ENCODE measurements around the gene ADTRP. TPM values are rescaled to one million over a fixed set of nuclear protein-coding genes. Genes with fewer than 3 reads are reported as not detected.

ADTRP gene
- total RNA-seq, 1 donor from 2014 or later = 3.4 TPM

DNA sequence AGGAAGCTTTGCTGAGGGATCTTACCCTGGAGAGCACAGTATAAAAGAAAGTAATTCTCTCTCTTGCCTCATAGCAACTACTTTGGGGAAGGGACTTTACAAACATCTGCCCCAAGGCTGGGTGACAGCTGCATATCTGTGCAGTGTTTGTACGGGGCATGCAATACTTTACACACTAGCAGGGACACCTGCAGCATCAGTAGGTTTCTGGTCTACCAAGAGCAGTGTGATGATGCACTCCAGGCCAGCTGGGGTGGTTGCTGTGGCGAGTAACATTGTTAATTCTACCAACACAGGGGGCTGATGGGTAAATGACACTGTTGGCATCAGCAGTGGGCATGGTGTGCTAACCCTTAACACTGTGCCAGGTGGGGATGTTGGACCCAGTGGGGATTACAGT, 48.0 kb downstream of the ADTRP start:
- Mint-ChIP-seq H3K9me3 (no peaks in the 10 kb centered on the region), H3K4me3 (no peak overlapping the region), H3K27me3 (ENCODE audit: low read depth) (peaks cover 2% of the 10 kb centered on the region), H3K4me1 (peaks cover 6% of the 10 kb centered on the region), H3K36me3 (no peaks in the 10 kb centered on the region), H3K27ac (no peak overlapping the region)
- no peak for TF ChIP-seq CTCF (IDR thresholded peaks at IDR 0.05; ENCODE audit: unreplicated experiment)
- DNase-seq (ENCODE audit: low spot score in 2 of 2, unreplicated experiment in 2 of 2) = no peak

DNA sequence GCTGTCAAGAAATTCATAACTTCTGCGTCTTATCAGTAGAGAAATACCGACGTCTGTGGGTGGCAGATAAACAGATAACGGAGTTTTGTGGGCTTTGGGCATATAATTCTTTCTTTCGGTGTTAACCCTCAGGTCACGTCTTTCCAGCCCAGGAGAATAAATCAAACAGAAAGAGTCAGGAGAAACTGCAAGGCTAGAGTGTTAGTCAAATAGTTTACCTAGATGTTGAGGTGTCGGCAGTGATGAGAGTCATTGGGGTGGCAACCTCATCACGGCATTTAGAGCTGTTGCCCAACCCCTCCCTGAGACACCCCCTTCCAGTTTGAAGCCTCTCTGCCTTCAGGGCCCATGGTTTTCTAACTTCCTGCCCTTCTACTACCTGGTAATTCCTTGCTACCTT, 49.5 kb downstream of the ADTRP start:
- H3K4me1 Mint-ChIP-seq = no peaks in the 10 kb centered on the region
- no peak overlapping the region for H3K4me3 Mint-ChIP-seq
- no peak for DNase-seq (ENCODE audit: low spot score in 2 of 2, unreplicated experiment in 2 of 2)
- H3K9me3 Mint-ChIP-seq = no peaks in the 10 kb centered on the region
- peaks cover 2% of the 10 kb centered on the region for H3K27me3 Mint-ChIP-seq (ENCODE audit: low read depth)
- H3K27ac Mint-ChIP-seq = no peak overlapping the region
- no peaks in the 10 kb centered on the region for H3K36me3 Mint-ChIP-seq
- TF ChIP-seq CTCF (IDR thresholded peaks at IDR 0.05; ENCODE audit: unreplicated experiment) = no peak

DNA sequence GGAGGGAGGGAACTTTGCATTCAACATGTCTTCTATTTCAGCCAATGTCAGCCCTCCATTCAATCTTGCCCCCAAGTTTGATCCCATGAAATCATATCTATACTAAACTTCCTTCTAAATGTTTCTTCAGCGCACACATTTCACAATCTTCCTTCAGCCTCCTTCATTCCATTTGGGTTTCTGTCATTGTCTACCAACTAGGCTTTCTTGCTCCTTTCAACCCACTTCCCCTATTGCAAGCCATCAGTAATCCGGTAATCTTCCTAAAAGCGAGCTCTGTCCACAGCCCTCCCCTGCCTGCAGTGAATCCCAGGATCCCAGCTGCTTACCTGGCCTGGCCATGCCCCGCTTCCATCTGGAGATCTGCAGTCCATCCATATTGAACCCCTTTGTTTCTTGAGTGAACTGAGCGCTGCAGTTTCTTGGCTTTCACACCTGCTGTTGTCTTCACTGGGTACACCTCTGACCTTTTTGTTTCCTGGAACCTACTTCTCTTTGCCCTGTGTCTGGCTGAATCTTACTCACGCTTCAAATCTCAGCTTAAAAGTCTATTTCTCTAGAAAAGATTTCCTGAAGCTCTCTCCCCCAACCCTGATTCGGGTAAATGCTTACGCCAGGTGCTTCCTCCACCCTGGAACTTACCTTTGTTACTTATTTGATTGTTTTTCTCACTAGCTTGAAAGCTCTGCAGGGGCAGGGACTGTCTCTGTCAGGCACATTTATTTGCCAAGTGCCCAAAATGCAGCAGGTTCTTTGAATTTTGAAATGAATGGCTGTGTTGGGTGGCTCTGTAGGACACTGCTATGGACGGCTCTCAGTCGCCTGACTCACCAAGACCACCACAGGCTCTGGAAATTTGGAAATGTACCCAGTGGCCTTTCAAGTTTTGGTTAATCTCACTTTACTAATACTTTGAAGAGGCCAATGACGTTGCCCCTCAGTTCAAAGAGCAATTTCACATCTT, 50.3 kb downstream of the ADTRP start:
- no peaks in the 10 kb centered on the region for H3K4me1 Mint-ChIP-seq
- TF ChIP-seq CTCF (IDR thresholded peaks at IDR 0.05; ENCODE audit: unreplicated experiment) = no peak
- H3K27ac Mint-ChIP-seq = no peak overlapping the region
- DNase-seq (ENCODE audit: low spot score in 2 of 2, unreplicated experiment in 2 of 2) = no peak
- no peaks in the 10 kb centered on the region for H3K9me3 Mint-ChIP-seq
- H3K27me3 Mint-ChIP-seq (ENCODE audit: low read depth) = peaks cover 2% of the 10 kb centered on the region
- H3K36me3 Mint-ChIP-seq = no peaks in the 10 kb centered on the region
- H3K4me3 Mint-ChIP-seq = no peak overlapping the region

- no peak overlapping the region for H3K27ac Mint-ChIP-seq
Observed at GRCh38 chr6:11727346-11727997, 51.1 kb downstream of the ADTRP start.

DNA sequence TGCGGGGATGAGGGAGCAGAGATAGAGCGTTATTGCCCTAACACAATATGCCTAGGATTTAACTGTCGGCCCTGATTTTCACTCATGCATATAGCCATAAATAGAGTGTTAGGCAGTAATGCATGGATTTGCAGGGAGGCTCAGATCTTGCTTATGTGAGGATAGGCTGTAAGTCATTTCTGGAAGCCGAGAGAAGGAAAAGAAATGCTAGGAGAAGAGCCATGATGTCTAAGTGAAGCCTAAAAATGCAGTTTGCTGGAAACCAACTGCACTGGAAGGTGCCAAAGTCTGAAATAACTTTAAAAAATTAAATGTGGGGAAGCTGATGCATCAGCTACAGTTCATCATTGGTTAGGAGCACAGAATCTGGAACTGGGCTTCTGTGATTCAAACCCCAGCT, 54.3 kb downstream of the ADTRP start:
- no peaks in the 10 kb centered on the region for H3K4me1 Mint-ChIP-seq
- no peaks in the 10 kb centered on the region for H3K9me3 Mint-ChIP-seq
- DNase-seq (ENCODE audit: low spot score in 2 of 2, unreplicated experiment in 2 of 2) = no peak
- H3K27me3 Mint-ChIP-seq (ENCODE audit: low read depth) = no peaks in the 10 kb centered on the region
- H3K4me3 Mint-ChIP-seq = no peak overlapping the region
- no peak for TF ChIP-seq CTCF (IDR thresholded peaks at IDR 0.05; ENCODE audit: unreplicated experiment)
- H3K36me3 Mint-ChIP-seq = no peaks in the 10 kb centered on the region
- H3K27ac Mint-ChIP-seq = no peak overlapping the region

More at GRCh38 chr6:11727346-11727997, 51.1 kb downstream of the ADTRP start:
- Mint-ChIP-seq H3K27me3 (ENCODE audit: low read depth) (peaks cover 2% of the 10 kb centered on the region), H3K4me1 (no peaks in the 10 kb centered on the region), H3K36me3 (no peaks in the 10 kb centered on the region), H3K4me3 (no peak overlapping the region), H3K9me3 (no peaks in the 10 kb centered on the region)
- no peak for DNase-seq (ENCODE audit: low spot score in 2 of 2, unreplicated experiment in 2 of 2)
- TF ChIP-seq CTCF (IDR thresholded peaks at IDR 0.05; ENCODE audit: unreplicated experiment) = no peak

Data from mesothelial cell of epicardium (in vitro differentiated cells).